Muscle of back (tissue), 13 donors: ENCODE results near the gene RTP1. TPM values are rescaled to one million over a fixed set of nuclear protein-coding genes. Genes with fewer than 3 reads are reported as not detected.
A peak's percentile ranks its signal among the peaks of the same experiment; 100 is the strongest.
"Not testable (repeated sequence)": the region's sequence is repeated elsewhere in the genome, so short reads cannot be mapped to it uniquely, and the experiment has no call there.

Experiments
- DNase-seq, 3 donors: peaks; one replicate each; pipeline versions ENCODE4 v3.0.0 to v3.0.0-alpha.2; 2013
- long read RNA-seq, 9 donors: transcript quantifications; one replicate each; lab custom pipeline, GENCODE V29; 2026
- polyA plus RNA-seq, 10 donors: library from polyadenylated mRNA; unstranded; fragments of 120-200 nt; gene quantifications; one replicate each; pipeline ENCODE4 v1.2.1, GENCODE V29; 2013; ENCODE audit not compliant: insufficient read length in 10 of 10

The RTP1 gene
- polyA plus RNA-seq: under 1 TPM in 5 of 10 donors, not detected in 5; 0.09 to 0.39 (median 0.13) TPM
- long read RNA-seq, donor 1: 0 reads
- long read RNA-seq, donor 2: 0 reads
- long read RNA-seq, donor 3: 0 reads
- long read RNA-seq, donor 4: 0 reads
- long read RNA-seq, donor 5: 0 reads
- long read RNA-seq, donor 6: 0 reads
- long read RNA-seq, donor 7: 0 reads
- long read RNA-seq, donor 8: 0 reads
- long read RNA-seq, donor 9: 0 reads

- DNase-seq: no peak
These were observed at the start of gene RTP1 for GRCh38 chr3:187197335-187197649. RTP1 (plus strand) TSS chr3:187197486; CDS start chr3:187197516, 30 bp downstream.

GRCh38 chr3:187150186-187150585 lies 47.1 kb upstream of the RTP1 start:
- no peak for DNase-seq

- DNase-seq: no peak
These were observed 46.7 kb upstream of the RTP1 start for GRCh38 chr3:187150599-187150998.

- DNase-seq: no peak
These were observed 35.7 kb upstream of the RTP1 start for GRCh38 chr3:187161556-187161955.

- no peak for DNase-seq
These were observed 34.9 kb upstream of the RTP1 start for GRCh38 chr3:187162265-187162953.

GRCh38 chr3:187165144-187165543 lies 32.1 kb upstream of the RTP1 start:
- DNase-seq: peak; percentile 59 to 72 (median 59)

GRCh38 chr3:187166750-187167149 lies 30.5 kb upstream of the RTP1 start:
- no peak for DNase-seq

GRCh38 chr3:187167777-187168176 lies 29.5 kb upstream of the RTP1 start:
- no peak for DNase-seq

GRCh38 chr3:187169231-187169960 lies 27.9 kb upstream of the RTP1 start:
- no peak for DNase-seq

GRCh38 chr3:187170911-187171310 lies 26.4 kb upstream of the RTP1 start:
- not testable (repeated sequence) for DNase-seq

- DNase-seq: no peak
These were observed 24.4 kb upstream of the RTP1 start for GRCh38 chr3:187172929-187173328.

- no peak for DNase-seq
These were observed 15.7 kb upstream of the RTP1 start for GRCh38 chr3:187181454-187182170.

- DNase-seq: no peak
These were observed 13.9 kb upstream of the RTP1 start for GRCh38 chr3:187183210-187183862.

- DNase-seq: no peak
These were observed 13.4 kb upstream of the RTP1 start for GRCh38 chr3:187183903-187184302.

- DNase-seq: no peak
These were observed 11.5 kb upstream of the RTP1 start for GRCh38 chr3:187185759-187186158.

- DNase-seq: no peak
These were observed 10.9 kb upstream of the RTP1 start for GRCh38 chr3:187186375-187186774.

GRCh38 chr3:187186801-187187421 lies 10.4 kb upstream of the RTP1 start:
- DNase-seq: peak in 2 of 3 donors; percentile 31 to 36

GRCh38 chr3:187188931-187189330 lies 8.4 kb upstream of the RTP1 start:
- DNase-seq: no peak

GRCh38 chr3:187191271-187191670 lies 6.0 kb upstream of the RTP1 start:
- no peak for DNase-seq

GRCh38 chr3:187193181-187193580 lies 4.1 kb upstream of the RTP1 start:
- DNase-seq: no peak

- no peak for DNase-seq
These were observed 532 bp upstream of the RTP1 start for GRCh38 chr3:187196573-187197334.
